ENCODE data around the gene BTNL8.

Gene BTNL8

GRCh38 chr5:180935203-180935602, 36.2 kb downstream of the BTNL8 start:
- no peak for TF ChIP-seq ZBTB7A (IDR thresholded peaks at IDR 0.05; ENCODE audit: low read depth)
- TF ChIP-seq EGR1 (IDR thresholded peaks at IDR 0.05), result no peak
- no peak for TF ChIP-seq REST (IDR thresholded peaks at IDR 0.05; ENCODE audit: low read depth)
- no peak for TF ChIP-seq USF1 (IDR thresholded peaks at IDR 0.05)
- no peak for TF ChIP-seq TCF12 (IDR thresholded peaks at IDR 0.05; ENCODE audit: low read depth)
- TF ChIP-seq NFIC (IDR thresholded peaks at IDR 0.05), result no peak
- no peak for TF ChIP-seq TAF1 (IDR thresholded peaks at IDR 0.05; ENCODE audit: low read depth)
- no peak for TF ChIP-seq CREB1 (IDR thresholded peaks at IDR 0.05; ENCODE audit: low read depth)
- TF ChIP-seq MAX (IDR thresholded peaks at IDR 0.05), result no peak
- TF ChIP-seq FOXM1 (IDR thresholded peaks at IDR 0.05; ENCODE audit: borderline replicate concordance, low read depth), result no peak
- TF ChIP-seq YY1 (IDR thresholded peaks at IDR 0.05; ENCODE audit: low read depth), result no peak
- no peak for TF ChIP-seq RAD21 (IDR thresholded peaks at IDR 0.05; ENCODE audit: low read depth)
- no peak for TF ChIP-seq CEBPB (IDR thresholded peaks at IDR 0.05)
- no peak for TF ChIP-seq TEAD4 (IDR thresholded peaks at IDR 0.05)
- TF ChIP-seq EP300 (IDR thresholded peaks at IDR 0.05; ENCODE audit: borderline replicate concordance), result no peak

GRCh38 chr5:180938294-180938693, 39.3 kb downstream of the BTNL8 start:
- TF ChIP-seq REST (IDR thresholded peaks at IDR 0.05; ENCODE audit: low read depth), result no peak
- TF ChIP-seq USF1 (IDR thresholded peaks at IDR 0.05), result no peak
- TF ChIP-seq CREB1 (IDR thresholded peaks at IDR 0.05; ENCODE audit: low read depth), result no peak
- no peak for TF ChIP-seq NFIC (IDR thresholded peaks at IDR 0.05)
- no peak for TF ChIP-seq EGR1 (IDR thresholded peaks at IDR 0.05)
- no peak for TF ChIP-seq YY1 (IDR thresholded peaks at IDR 0.05; ENCODE audit: low read depth)
- TF ChIP-seq TEAD4 (IDR thresholded peaks at IDR 0.05), result no peak
- no peak for TF ChIP-seq ZBTB7A (IDR thresholded peaks at IDR 0.05; ENCODE audit: low read depth)
- no peak for TF ChIP-seq MAX (IDR thresholded peaks at IDR 0.05)
- TF ChIP-seq CEBPB (IDR thresholded peaks at IDR 0.05), result no peak
- no peak for TF ChIP-seq EP300 (IDR thresholded peaks at IDR 0.05; ENCODE audit: borderline replicate concordance)
- no peak for TF ChIP-seq FOXM1 (IDR thresholded peaks at IDR 0.05; ENCODE audit: borderline replicate concordance, low read depth)
- TF ChIP-seq TCF12 (IDR thresholded peaks at IDR 0.05; ENCODE audit: low read depth), result no peak
- TF ChIP-seq RAD21 (IDR thresholded peaks at IDR 0.05; ENCODE audit: low read depth), result no peak
- no peak for TF ChIP-seq TAF1 (IDR thresholded peaks at IDR 0.05; ENCODE audit: low read depth)

- TF ChIP-seq YY1 (IDR thresholded peaks at IDR 0.05; ENCODE audit: low read depth) (no peak), RAD21 (IDR thresholded peaks at IDR 0.05; ENCODE audit: low read depth) (no peak)
Measured at GRCh38 chr5:180950291-180950949, 51.5 kb downstream of the BTNL8 start.

- TF ChIP-seq EGR1 (IDR thresholded peaks at IDR 0.05) (no peak), EP300 (IDR thresholded peaks at IDR 0.05; ENCODE audit: borderline replicate concordance) (no peak), CREB1 (IDR thresholded peaks at IDR 0.05; ENCODE audit: low read depth) (no peak), TEAD4 (IDR thresholded peaks at IDR 0.05) (no peak), TAF1 (IDR thresholded peaks at IDR 0.05; ENCODE audit: low read depth) (no peak), USF1 (IDR thresholded peaks at IDR 0.05) (no peak), FOXM1 (IDR thresholded peaks at IDR 0.05; ENCODE audit: borderline replicate concordance, low read depth) (no peak), REST (IDR thresholded peaks at IDR 0.05; ENCODE audit: low read depth) (no peak), MAX (IDR thresholded peaks at IDR 0.05) (no peak), CEBPB (IDR thresholded peaks at IDR 0.05) (no peak)
Measured at GRCh38 chr5:180959661-180960060, 60.7 kb downstream of the BTNL8 start.

All from Ishikawa (cell line).